Neural progenitor cell (in vitro differentiated cells): ENCODE results near the gene CD300LF. TPM values are rescaled to one million over a fixed set of nuclear protein-coding genes. Genes with fewer than 3 reads are reported as not detected.

Source experiments
- DNase-seq: peaks from one replicate; pipeline ENCODE4 v3.0.0-alpha.2; 2016; ENCODE audit warnings: low spot score
- H2AFZ ChIP-seq: fragments of 200-600 bp; sonication (generic); replicated peaks from 2 replicates; pipeline ENCODE4 v1.6.1; 2016; ENCODE audit warnings: antibody characterized with exemption
- H3F3A ChIP-seq: fragments of 200-600 bp; sonication (generic); 2 replicates; pipeline ENCODE4 v1.6.1; 2016; ENCODE audit warnings: antibody characterized with exemption, low read depth
- H3K27ac ChIP-seq: fragments of 200-600 bp; sonication (generic); 2 replicates; pipeline ENCODE4 v1.5.1; 2016; ENCODE audit warnings: mild to moderate bottlenecking
- H3K27me3 ChIP-seq: fragments of 200-600 bp; sonication (generic); 2 replicates; pipeline ENCODE4 v1.6.1; 2016; ENCODE audit warnings: mild to moderate bottlenecking, moderate library complexity
- H3K36me3 ChIP-seq: fragments of 200-600 bp; sonication (generic); 2 replicates; pipeline ENCODE4 v1.5.1; 2016
- H3K4me1 ChIP-seq: fragments of 200-600 bp; sonication (generic); 2 replicates; pipeline ENCODE4 v1.6.1; 2016; ENCODE audit warnings: mixed run types
- H3K4me2 ChIP-seq: fragments of 200-600 bp; sonication (generic); 2 replicates; pipeline ENCODE4 v1.6.1; 2016
- H3K4me3 ChIP-seq: fragments of 200-600 bp; sonication (generic); 2 replicates; pipeline ENCODE4 v1.5.1; 2016
- H3K79me2 ChIP-seq: fragments of 200-600 bp; sonication (generic); 2 replicates; pipeline ENCODE4 v1.6.1; 2016; ENCODE audit warnings: low read depth
- H3K9ac ChIP-seq: fragments of 200-600 bp; sonication (generic); 2 replicates; pipeline ENCODE4 v1.6.1; 2016
- H3K9me3 ChIP-seq: fragments of 200-600 bp; sonication (generic); 2 replicates; pipeline ENCODE4 v1.5.1; 2016; ENCODE audit warnings: low read depth
- H4K20me1 ChIP-seq: fragments of 200-600 bp; sonication (generic); 2 replicates; pipeline ENCODE4 v1.6.1; 2016; ENCODE audit warnings: low read depth
- H3K27ac Mint-ChIP-seq: 3 replicates; pipeline ENCODE4 v1.8.0; 2021; ENCODE audit warnings: mixed read lengths
- H3K27me3 Mint-ChIP-seq: 2 replicates; pipeline ENCODE4 v1.8.0; 2022; ENCODE audit warnings: low read depth, mild to moderate bottlenecking, inconsistent platforms, moderate library complexity, mixed read lengths; ENCODE audit not compliant: insufficient read depth
- H3K36me3 Mint-ChIP-seq: 3 replicates; pipeline ENCODE4 v1.8.0; 2021; ENCODE audit warnings: mixed read lengths
- H3K4me1 Mint-ChIP-seq: 3 replicates; pipeline ENCODE4 v1.8.0; 2021; ENCODE audit warnings: mixed read lengths
- H3K4me3 Mint-ChIP-seq: 3 replicates; pipeline ENCODE4 v1.8.0; 2021; ENCODE audit warnings: mild to moderate bottlenecking, moderate library complexity, mixed read lengths
- H3K9me3 Mint-ChIP-seq: 3 replicates; pipeline ENCODE4 v1.8.0; 2020; ENCODE audit warnings: mixed read lengths
- CTCF ChIP-seq: fragments of 200-600 bp; sonication (generic); IDR thresholded peaks from 2 replicates; pipeline ENCODE4 v1.5.1; 2017; ENCODE audit warnings: antibody characterized with exemption, mild to moderate bottlenecking
- EZH2 ChIP-seq: fragments of 200-600 bp; sonication (generic); IDR thresholded peaks from 2 replicates; pipeline ENCODE4 v1.6.1; 2017; ENCODE audit warnings: antibody characterized with exemption, mild to moderate bottlenecking, moderate library complexity
- EZH2phosphoT487 ChIP-seq: fragments of 200-600 bp; sonication (generic); IDR thresholded peaks from 2 replicates; pipeline ENCODE4 v1.6.1; 2017; ENCODE audit warnings: antibody characterized with exemption
- microRNA-seq: library from miRNA; unstranded; fragments of <30 nt; microRNA quantifications from one replicate; pipeline ENCODE4, GENCODE V29; 2016
- total RNA-seq: library from RNA; depleted of rRNA; stranded (reverse); fragments of >200 nt; gene quantifications from 2 replicates; pipeline ENCODE4 v1.2.3, GENCODE V29; 2015; ENCODE audit warnings: low replicate concordance

The CD300LF gene
- total RNA-seq, 1 donor from 2014 or later = not detected

GRCh38 chr17:74645010-74645409 lies 67.7 kb downstream of the CD300LF start:
- Histone ChIP-seq H3K36me3 (no peaks in the 10 kb centered on the region), H3K27me3 (peaks cover 28% of the 10 kb centered on the region), H3K9me3 (no peaks in the 10 kb centered on the region), H3K4me3 (no peak overlapping the region), H3K79me2 (no peaks in the 10 kb centered on the region), H3K4me2 (no peak overlapping the region), H3F3A (no peaks in the 10 kb centered on the region), H2AFZ (no peak overlapping the region), H3K4me1 (no peaks in the 10 kb centered on the region), H3K27ac (no peak overlapping the region), H3K9ac (no peak overlapping the region), H4K20me1 (no peaks in the 10 kb centered on the region)
- DNase-seq = no peak
- no peaks in the 10 kb centered on the region for H3K9me3 Mint-ChIP-seq
- H3K4me1 Mint-ChIP-seq = no peaks in the 10 kb centered on the region
- H3K27ac Mint-ChIP-seq = no peak overlapping the region
- TF ChIP-seq EZH2 (no peak), CTCF (no peak), EZH2phosphoT487 (no peak)
- H3K4me3 Mint-ChIP-seq = no peak overlapping the region
- peaks cover 9% of the 10 kb centered on the region for H3K27me3 Mint-ChIP-seq
- no peaks in the 10 kb centered on the region for H3K36me3 Mint-ChIP-seq

- Histone ChIP-seq H3K36me3 (no peaks in the 10 kb centered on the region), H3K4me3 (no peak overlapping the region), H2AFZ (no peak overlapping the region), H3K27me3 (peaks cover 22% of the 10 kb centered on the region), H3K27ac (no peak overlapping the region), H3K9ac (no peak overlapping the region), H3K9me3 (no peaks in the 10 kb centered on the region), H3K79me2 (no peaks in the 10 kb centered on the region), H3K4me1 (no peaks in the 10 kb centered on the region), H3K4me2 (no peak overlapping the region), H3F3A (no peaks in the 10 kb centered on the region), H4K20me1 (no peaks in the 10 kb centered on the region)
- Mint-ChIP-seq H3K27ac (no peak overlapping the region), H3K4me1 (no peaks in the 10 kb centered on the region), H3K27me3 (peaks cover 9% of the 10 kb centered on the region), H3K4me3 (no peak overlapping the region), H3K9me3 (no peaks in the 10 kb centered on the region), H3K36me3 (no peaks in the 10 kb centered on the region)
- no peak for TF ChIP-seq EZH2
- no peak for DNase-seq
These were observed 68.3 kb downstream of the CD300LF start for GRCh38 chr17:74644419-74644818.

Small RNA genes within 50 kb of the gene (microRNA-seq; reads per million reads assigned to microRNA genes)
- gene MIR3615 = 30.9 reads per million, percentile 61 among the genes with 10 or more reads in this experiment

Other genes with a start within 250 kb of the CD300LF start
- 0.28 TPM in 1 of 2 replicates, not detected in the other for gene CD300A, start 246.3 kb downstream of the CD300LF start, total RNA-seq
- not detected in 2 replicates for gene CD300LB, start 181.4 kb downstream of the CD300LF start, total RNA-seq
- gene CD300C, start 166.8 kb downstream of the CD300LF start, total RNA-seq = not detected in 2 replicates
- gene CD300H, start 145.4 kb downstream of the CD300LF start, total RNA-seq = not detected in 2 replicates
- not detected in 2 replicates for gene CD300LD, start 120.6 kb downstream of the CD300LF start, total RNA-seq
- not detected in 2 replicates for gene CD300E, start 89.2 kb downstream of the CD300LF start, total RNA-seq
- gene RAB37, start 24.3 kb upstream of the CD300LF start, total RNA-seq = 1.5 and 4.3 TPM in 2 replicates
- gene NHERF1, start 35.7 kb upstream of the CD300LF start, total RNA-seq = 27.1 and 63.8 TPM in 2 replicates
- 68.9 and 75.3 TPM in 2 replicates for gene NAT9, start 63.4 kb upstream of the CD300LF start, total RNA-seq
- gene GRIN2C, start 147.0 kb upstream of the CD300LF start, total RNA-seq = 0.03 TPM in 1 of 2 replicates, not detected in the other
- 7.4 and 25.3 TPM in 2 replicates for gene FDXR, start 160.1 kb upstream of the CD300LF start, total RNA-seq
- gene FADS6, start 180.7 kb upstream of the CD300LF start, total RNA-seq = 0.36 TPM in 1 of 2 replicates, not detected in the other
- gene USH1G, start 210.3 kb upstream of the CD300LF start, total RNA-seq = 0.25 TPM in 1 of 2 replicates, not detected in the other
- gene OTOP2, start 211.3 kb upstream of the CD300LF start, total RNA-seq = not detected in 2 replicates
- gene OTOP3, start 223.0 kb upstream of the CD300LF start, total RNA-seq = not detected in 2 replicates